Loucy (cell line): Measurements from ENCODE around the gene CLCA1.

Source experiments
- EZH2phosphoT487 ChIP-seq: fragments of 200-600 bp; IDR thresholded peaks from 2 replicates; pipeline ENCODE4 v1.6.1; 2018; ENCODE audit warnings: antibody characterized with exemption, mild to moderate bottlenecking, moderate library complexity, borderline replicate concordance
- TF ChIP-seq, protein P1 (sequence below): fragments of 200-600 bp; sonication (generic); conservative IDR thresholded peaks from 2 replicates; pipeline ENCODE4 v1.5.1; 2014; ENCODE audit warnings: mild to moderate bottlenecking, antibody characterized with exemption, low read length

GRCh38 chr1:86423473-86423872, 45.3 kb upstream of the CLCA1 start:
- TF ChIP-seq, protein P1, sequence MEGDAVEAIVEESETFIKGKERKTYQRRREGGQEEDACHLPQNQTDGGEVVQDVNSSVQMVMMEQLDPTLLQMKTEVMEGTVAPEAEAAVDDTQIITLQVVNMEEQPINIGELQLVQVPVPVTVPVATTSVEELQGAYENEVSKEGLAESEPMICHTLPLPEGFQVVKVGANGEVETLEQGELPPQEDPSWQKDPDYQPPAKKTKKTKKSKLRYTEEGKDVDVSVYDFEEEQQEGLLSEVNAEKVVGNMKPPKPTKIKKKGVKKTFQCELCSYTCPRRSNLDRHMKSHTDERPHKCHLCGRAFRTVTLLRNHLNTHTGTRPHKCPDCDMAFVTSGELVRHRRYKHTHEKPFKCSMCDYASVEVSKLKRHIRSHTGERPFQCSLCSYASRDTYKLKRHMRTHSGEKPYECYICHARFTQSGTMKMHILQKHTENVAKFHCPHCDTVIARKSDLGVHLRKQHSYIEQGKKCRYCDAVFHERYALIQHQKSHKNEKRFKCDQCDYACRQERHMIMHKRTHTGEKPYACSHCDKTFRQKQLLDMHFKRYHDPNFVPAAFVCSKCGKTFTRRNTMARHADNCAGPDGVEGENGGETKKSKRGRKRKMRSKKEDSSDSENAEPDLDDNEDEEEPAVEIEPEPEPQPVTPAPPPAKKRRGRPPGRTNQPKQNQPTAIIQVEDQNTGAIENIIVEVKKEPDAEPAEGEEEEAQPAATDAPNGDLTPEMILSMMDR, result no peak
- no peak for TF ChIP-seq EZH2phosphoT487
